MM.1S (cell line): ENCODE results near the gene TMEM270.

ENCODE experiments used
- EZH2 ChIP-seq: fragments of 300-600 bp; sonication (generic); optimal IDR thresholded peaks from 2 replicates; pipeline ENCODE3; 2017; ENCODE audit warnings: low read depth, mild to moderate bottlenecking, antibody characterized with exemption, low read length, mixed read lengths
- EZH2phosphoT487 ChIP-seq: fragments of 300-600 bp; sonication (generic); IDR thresholded peaks from 2 replicates; pipeline ENCODE4 v1.6.1; 2018; ENCODE audit warnings: antibody characterized with exemption, low read length
- TF ChIP-seq, protein P1 (sequence below): fragments of 300-600 bp; sonication (generic); IDR thresholded peaks from 2 replicates; pipeline ENCODE4 v1.5.1; 2016; ENCODE audit warnings: antibody characterized with exemption, low read length, mixed read lengths

DNA sequence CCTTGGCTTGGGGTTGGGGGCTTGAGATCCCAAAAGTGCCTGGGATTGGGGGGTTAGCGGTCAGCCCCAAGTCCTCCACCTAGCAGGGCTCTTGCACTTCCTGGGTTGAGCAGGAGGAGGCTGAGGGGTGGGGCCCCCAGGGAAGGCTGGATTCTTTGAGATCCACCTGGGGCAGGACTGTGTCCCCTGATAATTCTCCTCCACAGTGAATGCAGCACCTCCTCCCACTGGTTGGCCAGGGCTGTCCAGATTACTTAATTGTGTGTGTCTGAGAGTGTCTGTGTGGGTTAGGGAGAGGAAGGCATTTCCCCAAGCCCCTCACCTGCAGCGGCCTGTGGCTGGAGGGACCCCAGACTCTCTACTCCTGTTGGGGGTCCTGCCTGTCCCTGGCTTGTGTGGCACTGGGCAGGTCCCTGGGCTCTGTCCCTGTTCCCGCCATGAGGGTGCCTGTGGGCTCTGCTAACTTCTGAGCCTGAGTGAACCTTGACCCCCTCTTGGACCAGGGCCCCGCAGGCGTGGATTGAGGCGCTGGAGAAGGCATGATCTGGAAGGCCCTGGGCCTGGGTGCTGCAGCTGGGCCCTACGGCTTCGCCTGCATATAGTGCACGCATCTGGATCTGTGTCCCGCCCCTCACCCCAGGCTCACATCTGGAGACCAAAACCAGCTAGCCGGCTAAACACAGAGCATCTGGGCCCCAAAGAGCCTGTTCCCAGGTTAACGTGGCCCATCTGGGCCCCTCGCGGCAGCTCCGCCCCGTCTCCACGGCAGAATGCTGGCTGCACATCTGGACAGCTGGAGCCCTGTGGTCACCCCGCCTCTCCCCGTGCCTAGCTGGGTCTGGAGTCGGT lies 10.4 kb downstream of the TMEM270 start:
- TF ChIP-seq, protein P1, sequence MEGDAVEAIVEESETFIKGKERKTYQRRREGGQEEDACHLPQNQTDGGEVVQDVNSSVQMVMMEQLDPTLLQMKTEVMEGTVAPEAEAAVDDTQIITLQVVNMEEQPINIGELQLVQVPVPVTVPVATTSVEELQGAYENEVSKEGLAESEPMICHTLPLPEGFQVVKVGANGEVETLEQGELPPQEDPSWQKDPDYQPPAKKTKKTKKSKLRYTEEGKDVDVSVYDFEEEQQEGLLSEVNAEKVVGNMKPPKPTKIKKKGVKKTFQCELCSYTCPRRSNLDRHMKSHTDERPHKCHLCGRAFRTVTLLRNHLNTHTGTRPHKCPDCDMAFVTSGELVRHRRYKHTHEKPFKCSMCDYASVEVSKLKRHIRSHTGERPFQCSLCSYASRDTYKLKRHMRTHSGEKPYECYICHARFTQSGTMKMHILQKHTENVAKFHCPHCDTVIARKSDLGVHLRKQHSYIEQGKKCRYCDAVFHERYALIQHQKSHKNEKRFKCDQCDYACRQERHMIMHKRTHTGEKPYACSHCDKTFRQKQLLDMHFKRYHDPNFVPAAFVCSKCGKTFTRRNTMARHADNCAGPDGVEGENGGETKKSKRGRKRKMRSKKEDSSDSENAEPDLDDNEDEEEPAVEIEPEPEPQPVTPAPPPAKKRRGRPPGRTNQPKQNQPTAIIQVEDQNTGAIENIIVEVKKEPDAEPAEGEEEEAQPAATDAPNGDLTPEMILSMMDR, result no peak
- TF ChIP-seq EZH2 (no peak), EZH2phosphoT487 (no peak)
